ENCODE data around the gene PDZK1IP1. TPM values are rescaled to one million over a fixed set of nuclear protein-coding genes. Genes with fewer than 3 reads are reported as not detected.

PDZK1IP1 gene
- total and polyA plus RNA-seq, 11 donors, result 0.56 to 7.1 TPM; not detected in 9

DNA sequence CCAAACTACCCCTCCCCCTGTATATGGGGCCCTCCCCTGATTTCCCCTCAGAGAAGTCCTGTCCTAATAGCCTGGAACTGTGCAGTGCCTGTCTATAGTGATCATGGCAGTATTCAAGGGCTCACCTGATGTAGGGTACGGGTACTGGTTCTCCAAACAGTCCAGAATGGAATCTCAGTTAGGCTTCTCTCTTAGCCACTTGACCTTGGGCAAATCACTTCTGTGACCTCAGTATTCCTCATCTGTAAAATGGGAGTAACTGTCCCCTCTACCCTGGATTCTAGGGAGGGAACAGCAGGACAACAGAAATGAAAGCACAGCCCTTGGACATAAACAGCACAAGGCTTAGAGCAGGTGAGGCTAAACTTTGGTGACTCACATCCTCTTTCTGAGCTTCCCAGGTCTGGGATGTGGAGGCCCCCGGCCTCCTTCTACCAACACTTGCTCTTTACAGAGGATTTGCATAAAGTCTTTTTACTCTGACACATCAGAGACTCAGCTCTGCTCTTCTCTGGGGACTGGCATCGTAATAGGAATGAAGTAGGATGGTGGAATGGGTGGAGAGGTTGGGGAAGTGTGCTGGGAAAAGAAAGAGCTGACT, 20.0 kb upstream of the PDZK1IP1 start:
- intact Hi-C loops (cut with DNase I), result no loop called here
- TF ChIP-seq, protein P1, sequence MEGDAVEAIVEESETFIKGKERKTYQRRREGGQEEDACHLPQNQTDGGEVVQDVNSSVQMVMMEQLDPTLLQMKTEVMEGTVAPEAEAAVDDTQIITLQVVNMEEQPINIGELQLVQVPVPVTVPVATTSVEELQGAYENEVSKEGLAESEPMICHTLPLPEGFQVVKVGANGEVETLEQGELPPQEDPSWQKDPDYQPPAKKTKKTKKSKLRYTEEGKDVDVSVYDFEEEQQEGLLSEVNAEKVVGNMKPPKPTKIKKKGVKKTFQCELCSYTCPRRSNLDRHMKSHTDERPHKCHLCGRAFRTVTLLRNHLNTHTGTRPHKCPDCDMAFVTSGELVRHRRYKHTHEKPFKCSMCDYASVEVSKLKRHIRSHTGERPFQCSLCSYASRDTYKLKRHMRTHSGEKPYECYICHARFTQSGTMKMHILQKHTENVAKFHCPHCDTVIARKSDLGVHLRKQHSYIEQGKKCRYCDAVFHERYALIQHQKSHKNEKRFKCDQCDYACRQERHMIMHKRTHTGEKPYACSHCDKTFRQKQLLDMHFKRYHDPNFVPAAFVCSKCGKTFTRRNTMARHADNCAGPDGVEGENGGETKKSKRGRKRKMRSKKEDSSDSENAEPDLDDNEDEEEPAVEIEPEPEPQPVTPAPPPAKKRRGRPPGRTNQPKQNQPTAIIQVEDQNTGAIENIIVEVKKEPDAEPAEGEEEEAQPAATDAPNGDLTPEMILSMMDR (IDR thresholded peaks at IDR 0.05), result no peak
- no peak for TF ChIP-seq POLR2A (IDR thresholded peaks at IDR 0.05)
- H3K4me1 ChIP-seq, result peaks cover 0 to 22% (median 8%) of the 10 kb centered on the region in 12 donors
- WGBS, 4 donors, result 53 to 86% (median 75%) methylated on average over 3 of the region's 3 CpGs
- H3K36me3 ChIP-seq, result no peaks in the 10 kb centered on the region
- no peak for ATAC-seq
- no peak overlapping the region for H3K27ac ChIP-seq
- no peak for DNase-seq
- H3K27me3 ChIP-seq, result peaks cover 0 to 18% (median 4%) of the 10 kb centered on the region in 9 donors
- no peaks in the 10 kb centered on the region for H3K9me3 ChIP-seq
- no peak overlapping the region for H3K4me3 ChIP-seq

DNA sequence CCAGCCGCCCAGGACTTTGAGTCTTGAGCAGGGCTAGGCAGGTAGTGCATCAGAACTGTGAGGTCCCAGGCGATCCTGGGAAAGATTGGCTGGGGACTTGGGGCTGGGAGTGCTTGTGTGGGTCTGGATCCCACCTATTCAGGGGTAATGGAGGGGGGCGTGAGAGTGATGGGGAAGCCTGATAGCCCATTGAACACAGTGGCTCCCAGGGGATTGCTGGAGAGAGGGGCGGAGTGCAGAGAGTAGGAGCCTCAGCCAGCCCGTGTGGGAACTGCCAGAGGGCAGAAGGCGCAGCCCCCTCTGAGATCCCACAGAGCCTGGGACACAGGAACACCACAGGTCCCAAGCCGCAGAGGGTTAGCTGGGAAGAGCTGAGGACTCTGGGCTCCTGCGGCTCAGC, 19.3 kb upstream of the PDZK1IP1 start:
- Histone ChIP-seq H3K36me3 (no peaks in the 10 kb centered on the region), H3K9me3 (no peaks in the 10 kb centered on the region), H3K27me3 (peaks cover 0 to 21% (median 4%) of the 10 kb centered on the region in 9 donors), H3K4me1 (peaks cover 0 to 22% (median 8%) of the 10 kb centered on the region in 12 donors), H3K4me3 (no peak overlapping the region), H3K27ac (no peak overlapping the region)
- WGBS, 4 donors, result 43 to 74% (median 60%) methylated on average over 4 to 8 of the region's 8 CpGs
- no peak for DNase-seq
- intact Hi-C loops (cut with DNase I), result no loop called here
- TF ChIP-seq, protein P1 (IDR thresholded peaks at IDR 0.05), result no peak
- no peak for TF ChIP-seq POLR2A (IDR thresholded peaks at IDR 0.05)
- ATAC-seq, result no peak

DNA sequence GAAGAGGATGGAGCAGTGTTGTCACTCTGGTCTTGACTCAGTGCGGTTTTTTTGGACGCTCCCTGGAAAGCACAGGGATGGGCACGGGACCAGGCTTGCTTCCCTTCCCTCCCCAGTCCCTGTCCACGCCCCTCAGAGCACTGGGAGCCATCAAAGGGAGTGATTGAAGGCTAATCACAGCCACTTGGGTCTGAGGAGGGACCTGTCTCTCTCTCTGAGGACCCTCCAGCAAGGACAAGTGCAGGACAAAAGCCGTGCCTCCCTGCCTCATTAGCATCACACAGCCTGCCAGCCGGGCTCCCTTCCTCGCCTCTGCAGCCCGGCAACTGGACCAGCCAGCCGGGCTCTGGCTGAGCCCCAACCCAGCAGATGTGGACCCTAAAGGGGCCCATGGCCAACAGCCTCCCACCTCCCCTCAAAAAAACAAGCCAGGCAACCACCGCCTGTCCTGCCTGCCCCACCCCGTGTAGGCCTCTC, 18.6 kb upstream of the PDZK1IP1 start:
- Histone ChIP-seq H3K9me3 (peaks cover 0 to 1% (median 0%) of the 10 kb centered on the region in 12 donors), H3K27me3 (peaks cover 0 to 21% (median 4%) of the 10 kb centered on the region in 9 donors), H3K4me3 (no peak overlapping the region), H3K27ac (no peak overlapping the region), H3K36me3 (no peaks in the 10 kb centered on the region), H3K4me1 (peaks cover 0 to 22% (median 8%) of the 10 kb centered on the region in 12 donors)
- ATAC-seq (no peak), DNase-seq (no peak)
- TF ChIP-seq POLR2A (IDR thresholded peaks at IDR 0.05), result no peak
- TF ChIP-seq, protein P1 (IDR thresholded peaks at IDR 0.05), result no peak
- intact Hi-C loops (cut with DNase I), result no loop called here
- WGBS, 4 donors, result 40 to 53% (median 44%) methylated on average over 2 to 11 of the region's 11 CpGs

DNA sequence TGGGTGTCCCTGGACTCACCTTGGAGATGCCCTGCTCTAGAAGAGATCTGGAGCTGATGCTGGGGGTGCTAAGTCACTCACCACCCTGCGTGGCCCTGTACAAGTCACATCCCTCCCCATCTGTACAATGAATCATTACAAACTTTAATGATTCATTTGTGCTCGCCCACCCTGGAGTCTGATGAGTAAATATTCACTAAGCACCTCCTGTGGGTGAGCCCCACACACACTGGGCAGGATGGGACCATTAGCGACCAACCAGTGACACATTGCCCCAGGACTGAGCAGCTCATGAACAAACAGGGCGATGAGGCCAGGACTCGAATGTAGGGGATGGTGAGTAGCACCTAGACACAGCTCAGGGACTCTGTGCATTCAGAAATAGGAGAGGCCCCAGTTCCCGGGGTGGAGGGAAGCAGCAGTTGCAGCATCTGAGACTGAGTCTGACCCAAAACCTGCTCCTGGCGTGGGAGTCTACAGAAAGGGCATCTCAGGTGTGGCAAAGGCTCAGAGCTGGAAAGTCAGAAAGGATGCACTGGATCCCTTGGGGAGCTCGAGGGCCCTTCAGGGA, 18.1 kb upstream of the PDZK1IP1 start:
- ATAC-seq (no peak), DNase-seq (no peak)
- Histone ChIP-seq H3K9me3 (peaks cover 0 to 6% (median 2%) of the 10 kb centered on the region in 12 donors), H3K4me3 (no peak overlapping the region), H3K36me3 (no peaks in the 10 kb centered on the region), H3K4me1 (peaks cover 0 to 21% (median 8%) of the 10 kb centered on the region in 12 donors), H3K27ac (no peak overlapping the region), H3K27me3 (peaks cover 0 to 21% (median 4%) of the 10 kb centered on the region in 9 donors)
- 65 to 81% (median 69%) methylated on average over 7 to 8 of the region's 8 CpGs for WGBS, 4 donors
- no peak for TF ChIP-seq POLR2A (IDR thresholded peaks at IDR 0.05)
- TF ChIP-seq, protein P1 (IDR thresholded peaks at IDR 0.05), result no peak
- intact Hi-C loops (cut with DNase I), result no loop called here

Measured in heart left ventricle (tissue), 16 donors.